ENCODE results near the gene DCUN1D3. TPM values are rescaled to one million over a fixed set of nuclear protein-coding genes. Genes with fewer than 3 reads are reported as not detected.

DCUN1D3 gene
- total and polyA plus RNA-seq, 8 donors, result 1.4 to 25.7 (median 7.7) TPM

- intact Hi-C loops (cut with DNase I; ENCODE audit: low total_unique reads), result no loop called here
- Histone ChIP-seq H3K4me1 (peaks cover 0 to 15% (median 7%) of the 10 kb centered on the region in 4 donors), H3K27ac (no peak overlapping the region), H3K4me3 (no peak overlapping the region), H3K36me3 (peaks cover 0 to 37% (median 15%) of the 10 kb centered on the region in 4 donors), H3K9me3 (no peaks in the 10 kb centered on the region), H3K27me3 (no peaks in the 10 kb centered on the region)
- no peak for TF ChIP-seq EP300 (IDR thresholded peaks at IDR 0.05)
- 53 to 71% (median 58%) methylated on average over 4 of the region's 4 CpGs for WGBS, 5 donors
- no peak for DNase-seq
These were observed 85.4 kb downstream of the DCUN1D3 start for GRCh38 chr16:20814784-20815183.

DNA sequence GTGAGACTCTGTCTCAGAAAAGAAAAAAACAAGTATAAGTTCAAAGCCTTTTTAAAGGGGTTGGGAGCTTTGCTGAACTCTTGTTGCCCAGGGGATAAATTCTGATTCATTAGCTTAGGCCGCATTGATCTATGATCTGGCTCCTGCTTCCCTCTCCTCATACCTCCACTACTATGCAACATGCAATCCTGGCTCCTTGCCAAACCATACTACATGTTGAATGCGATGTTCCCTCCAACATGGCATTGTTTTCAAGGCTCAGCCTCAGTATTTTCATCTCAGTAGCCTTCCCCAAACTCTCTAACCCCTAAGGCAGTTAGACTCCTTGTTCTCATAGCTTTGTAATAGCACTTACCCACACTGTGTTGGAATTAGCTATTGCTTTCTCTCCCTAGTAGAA, 87.6 kb downstream of the DCUN1D3 start:
- H3K9me3 ChIP-seq, result no peaks in the 10 kb centered on the region
- no peak for DNase-seq
- intact Hi-C loops (cut with DNase I; ENCODE audit: low total_unique reads), result no loop called here
- WGBS, 5 donors, result 28 to 67% (median 36%) methylated on average over 2 of the region's 2 CpGs
- TF ChIP-seq, protein P1, sequence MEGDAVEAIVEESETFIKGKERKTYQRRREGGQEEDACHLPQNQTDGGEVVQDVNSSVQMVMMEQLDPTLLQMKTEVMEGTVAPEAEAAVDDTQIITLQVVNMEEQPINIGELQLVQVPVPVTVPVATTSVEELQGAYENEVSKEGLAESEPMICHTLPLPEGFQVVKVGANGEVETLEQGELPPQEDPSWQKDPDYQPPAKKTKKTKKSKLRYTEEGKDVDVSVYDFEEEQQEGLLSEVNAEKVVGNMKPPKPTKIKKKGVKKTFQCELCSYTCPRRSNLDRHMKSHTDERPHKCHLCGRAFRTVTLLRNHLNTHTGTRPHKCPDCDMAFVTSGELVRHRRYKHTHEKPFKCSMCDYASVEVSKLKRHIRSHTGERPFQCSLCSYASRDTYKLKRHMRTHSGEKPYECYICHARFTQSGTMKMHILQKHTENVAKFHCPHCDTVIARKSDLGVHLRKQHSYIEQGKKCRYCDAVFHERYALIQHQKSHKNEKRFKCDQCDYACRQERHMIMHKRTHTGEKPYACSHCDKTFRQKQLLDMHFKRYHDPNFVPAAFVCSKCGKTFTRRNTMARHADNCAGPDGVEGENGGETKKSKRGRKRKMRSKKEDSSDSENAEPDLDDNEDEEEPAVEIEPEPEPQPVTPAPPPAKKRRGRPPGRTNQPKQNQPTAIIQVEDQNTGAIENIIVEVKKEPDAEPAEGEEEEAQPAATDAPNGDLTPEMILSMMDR (IDR thresholded peaks at IDR 0.05), result no peak
- TF ChIP-seq EP300 (IDR thresholded peaks at IDR 0.05) (no peak), POLR2A (IDR thresholded peaks at IDR 0.05) (no peak), POLR2AphosphoS5 (IDR thresholded peaks at IDR 0.05) (no peak)
- peak overlapping the region; percentile 39 to 71 (median 54) for H3K27ac ChIP-seq
- H3K27me3 ChIP-seq, result no peaks in the 10 kb centered on the region
- peaks cover 0 to 20% (median 11%) of the 10 kb centered on the region in 4 donors for H3K4me1 ChIP-seq
- no peak overlapping the region for H3K4me3 ChIP-seq
- peaks cover 0 to 23% (median 10%) of the 10 kb centered on the region in 4 donors for H3K36me3 ChIP-seq

DNA sequence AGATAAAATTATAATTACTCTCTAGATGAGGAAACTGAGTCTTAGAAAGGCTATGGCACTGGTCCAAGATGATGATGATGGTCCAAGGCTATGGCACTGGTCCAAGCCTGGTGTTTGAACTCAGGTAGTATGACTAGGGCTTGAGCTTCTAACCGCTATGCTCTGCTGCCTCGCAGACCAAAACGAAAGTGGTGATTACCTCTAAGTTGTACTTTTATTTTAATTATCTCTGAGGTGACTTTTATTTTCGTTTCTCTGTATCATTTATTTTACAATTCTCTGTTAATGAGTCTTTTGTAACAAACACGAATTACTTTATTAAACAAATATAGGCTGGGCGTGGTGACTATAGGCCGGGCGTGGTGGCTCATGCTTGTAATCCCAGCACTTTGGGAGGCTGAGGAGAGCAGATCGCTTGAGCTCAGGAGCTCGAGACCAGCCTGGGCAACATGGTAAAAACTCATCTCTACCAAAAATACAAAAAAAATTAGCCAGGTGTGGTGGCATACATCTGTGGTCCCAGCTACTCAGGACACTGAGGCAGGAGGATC, 88.2 kb downstream of the DCUN1D3 start:
- intact Hi-C loops (cut with DNase I; ENCODE audit: low total_unique reads), result no loop called here
- WGBS, 5 donors, result 42 to 58% (median 52%) methylated on average over 10 of the region's 10 CpGs
- Histone ChIP-seq H3K9me3 (no peaks in the 10 kb centered on the region), H3K4me1 (peaks cover 0 to 26% (median 17%) of the 10 kb centered on the region in 4 donors), H3K36me3 (peaks cover 0 to 18% (median 10%) of the 10 kb centered on the region in 4 donors), H3K27me3 (no peaks in the 10 kb centered on the region), H3K4me3 (no peak overlapping the region), H3K27ac (peak overlapping the region; percentile 39 to 71 (median 54))
- no peak for DNase-seq
- no peak for TF ChIP-seq POLR2AphosphoS5 (IDR thresholded peaks at IDR 0.05)
- TF ChIP-seq, protein P1 (IDR thresholded peaks at IDR 0.05), result no peak
- no peak for TF ChIP-seq POLR2A (IDR thresholded peaks at IDR 0.05)
- TF ChIP-seq EP300 (IDR thresholded peaks at IDR 0.05), result no peak

DNA sequence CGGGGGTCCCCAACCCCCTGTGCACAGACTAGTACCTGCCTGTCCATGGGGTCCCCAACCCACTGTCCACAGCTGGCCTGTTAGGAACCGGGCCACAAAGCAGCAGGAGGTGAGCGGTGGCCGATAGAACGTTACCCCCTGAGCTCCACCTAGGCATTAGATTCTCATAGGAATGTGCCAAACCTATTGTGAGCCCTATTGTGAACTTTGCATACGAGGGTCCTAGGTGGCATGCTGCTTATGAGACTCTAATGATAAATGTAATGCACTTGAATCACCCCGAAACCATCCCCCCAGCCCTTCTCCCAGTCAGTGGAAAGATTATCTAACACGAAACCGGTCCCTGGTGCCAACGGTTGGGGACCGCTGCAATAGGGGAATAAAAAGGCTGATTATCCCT, 92.3 kb downstream of the DCUN1D3 start:
- Histone ChIP-seq H3K36me3 (no peaks in the 10 kb centered on the region), H3K27me3 (no peaks in the 10 kb centered on the region), H3K4me1 (peaks cover 8 to 52% (median 38%) of the 10 kb centered on the region in 4 donors), H3K9me3 (no peaks in the 10 kb centered on the region), H3K27ac (peak overlapping the region in 2 of 5 donors; percentile 92 to 96), H3K4me3 (peak overlapping the region in 1 of 4 donors; percentile 78)
- 86 to 94% (median 92%) methylated on average over 11 of the region's 11 CpGs for WGBS, 5 donors
- TF ChIP-seq, protein P1 (IDR thresholded peaks at IDR 0.05), result no peak
- TF ChIP-seq EP300 (IDR thresholded peaks at IDR 0.05), result no peak
- no peak for TF ChIP-seq POLR2A (IDR thresholded peaks at IDR 0.05)
- TF ChIP-seq POLR2AphosphoS5 (IDR thresholded peaks at IDR 0.05), result no peak
- intact Hi-C loops (cut with DNase I; ENCODE audit: low total_unique reads), result no loop called here
- DNase-seq, result no peak
